SW480 (cell line): ENCODE results near the gene TTLL4.
A peak's percentile ranks its signal among the peaks of the same experiment; 100 is the strongest.

Experiments
- DNase-seq: peaks from one replicate; pipeline ENCODE4 v3.0.0-alpha.2; 2016; ENCODE audit warnings: low spot score

The TTLL4 gene, protein sequence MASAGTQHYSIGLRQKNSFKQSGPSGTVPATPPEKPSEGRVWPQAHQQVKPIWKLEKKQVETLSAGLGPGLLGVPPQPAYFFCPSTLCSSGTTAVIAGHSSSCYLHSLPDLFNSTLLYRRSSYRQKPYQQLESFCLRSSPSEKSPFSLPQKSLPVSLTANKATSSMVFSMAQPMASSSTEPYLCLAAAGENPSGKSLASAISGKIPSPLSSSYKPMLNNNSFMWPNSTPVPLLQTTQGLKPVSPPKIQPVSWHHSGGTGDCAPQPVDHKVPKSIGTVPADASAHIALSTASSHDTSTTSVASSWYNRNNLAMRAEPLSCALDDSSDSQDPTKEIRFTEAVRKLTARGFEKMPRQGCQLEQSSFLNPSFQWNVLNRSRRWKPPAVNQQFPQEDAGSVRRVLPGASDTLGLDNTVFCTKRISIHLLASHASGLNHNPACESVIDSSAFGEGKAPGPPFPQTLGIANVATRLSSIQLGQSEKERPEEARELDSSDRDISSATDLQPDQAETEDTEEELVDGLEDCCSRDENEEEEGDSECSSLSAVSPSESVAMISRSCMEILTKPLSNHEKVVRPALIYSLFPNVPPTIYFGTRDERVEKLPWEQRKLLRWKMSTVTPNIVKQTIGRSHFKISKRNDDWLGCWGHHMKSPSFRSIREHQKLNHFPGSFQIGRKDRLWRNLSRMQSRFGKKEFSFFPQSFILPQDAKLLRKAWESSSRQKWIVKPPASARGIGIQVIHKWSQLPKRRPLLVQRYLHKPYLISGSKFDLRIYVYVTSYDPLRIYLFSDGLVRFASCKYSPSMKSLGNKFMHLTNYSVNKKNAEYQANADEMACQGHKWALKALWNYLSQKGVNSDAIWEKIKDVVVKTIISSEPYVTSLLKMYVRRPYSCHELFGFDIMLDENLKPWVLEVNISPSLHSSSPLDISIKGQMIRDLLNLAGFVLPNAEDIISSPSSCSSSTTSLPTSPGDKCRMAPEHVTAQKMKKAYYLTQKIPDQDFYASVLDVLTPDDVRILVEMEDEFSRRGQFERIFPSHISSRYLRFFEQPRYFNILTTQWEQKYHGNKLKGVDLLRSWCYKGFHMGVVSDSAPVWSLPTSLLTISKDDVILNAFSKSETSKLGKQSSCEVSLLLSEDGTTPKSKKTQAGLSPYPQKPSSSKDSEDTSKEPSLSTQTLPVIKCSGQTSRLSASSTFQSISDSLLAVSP

DNA sequence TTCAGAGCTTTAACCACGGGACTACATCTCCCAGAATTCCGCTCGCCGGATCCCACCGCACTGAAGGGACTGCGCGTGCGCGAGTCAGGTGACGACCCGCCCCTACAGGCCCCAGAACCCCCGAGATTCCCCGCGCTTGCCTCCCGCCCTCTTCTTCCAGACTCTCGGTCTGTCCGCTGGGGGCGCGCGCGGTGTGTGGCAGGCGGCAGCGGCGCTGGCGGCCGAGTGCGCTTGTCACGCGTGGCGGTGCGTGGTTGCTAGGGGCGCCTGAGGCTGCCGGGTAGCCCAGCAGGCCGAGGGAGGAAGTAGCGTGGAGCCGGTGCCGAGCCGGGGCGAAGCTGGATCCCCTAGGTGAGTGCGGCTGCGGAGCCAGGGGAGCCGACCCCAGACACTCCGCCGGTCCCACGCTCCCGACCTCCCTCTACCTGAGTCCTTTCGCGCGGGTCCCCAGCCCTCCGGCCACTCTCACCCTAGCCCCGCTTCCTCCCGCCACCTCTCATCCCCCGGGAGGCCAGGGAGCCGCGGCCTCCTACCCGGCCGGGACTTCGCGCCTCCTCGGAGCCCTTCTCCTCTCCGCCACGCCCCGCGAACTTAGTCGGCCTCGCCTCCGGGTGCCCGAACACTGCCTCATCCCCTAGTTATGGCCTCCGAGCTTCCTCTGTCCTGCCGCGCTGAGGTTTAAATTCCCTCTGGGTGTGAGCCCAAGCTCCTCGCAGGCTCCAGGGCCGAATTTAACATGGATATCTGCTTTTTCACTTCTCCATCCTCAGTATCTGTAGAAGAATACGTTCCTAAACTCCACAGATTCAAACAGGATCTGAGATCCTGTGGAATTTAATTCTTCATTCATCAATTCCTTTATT, at the start of gene TTLL4:
Gene TTLL4, plus strand, starts transcription at position 149 of the 863 bp plus-strand sequence. CDS start 26,842 bp downstream, outside the sequence.
- DNase-seq = peak; percentile 93

GRCh38 chr2:218662377-218662776, 48.3 kb upstream of the TTLL4 start:
- no peak for DNase-seq

DNA sequence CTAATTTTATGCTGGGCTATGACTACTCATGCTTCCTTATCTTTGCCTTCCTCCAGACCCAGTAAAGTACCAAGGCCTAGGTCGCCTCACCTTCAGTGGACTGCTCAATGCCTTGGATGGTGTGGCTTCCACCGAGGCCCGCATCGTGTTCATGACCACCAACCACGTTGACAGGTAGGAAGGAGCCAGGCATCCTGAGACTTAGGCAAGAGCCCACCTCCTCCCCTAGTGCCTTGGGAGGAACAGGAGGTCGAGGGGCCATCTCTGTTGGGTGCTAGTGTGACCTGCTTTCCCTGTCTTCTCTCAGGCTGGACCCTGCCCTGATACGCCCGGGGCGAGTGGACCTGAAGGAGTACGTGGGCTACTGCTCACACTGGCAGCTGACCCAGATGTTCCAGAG, 47.8 kb upstream of the TTLL4 start:
- DNase-seq = no peak

DNA sequence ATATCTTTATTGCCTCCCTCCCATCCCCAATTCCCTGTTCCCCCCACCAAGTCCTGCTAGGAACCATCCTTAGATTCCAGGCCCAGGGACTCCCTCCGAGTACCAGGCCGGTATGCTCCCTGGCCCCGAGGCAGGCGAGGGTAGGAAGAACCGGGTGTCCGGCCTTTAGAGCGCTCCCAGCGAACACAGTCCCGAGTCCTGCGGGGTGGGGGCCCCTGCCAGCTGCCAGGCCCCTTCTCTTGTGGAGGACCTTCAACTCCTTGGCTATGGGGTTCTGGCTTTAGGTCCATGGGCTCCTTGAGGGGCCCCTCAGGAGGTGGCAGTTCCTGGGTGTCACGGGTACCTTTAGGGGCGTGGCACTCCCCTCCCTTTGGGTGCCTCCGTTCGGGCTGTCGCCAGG, 46.7 kb upstream of the TTLL4 start:
- DNase-seq = no peak

DNA sequence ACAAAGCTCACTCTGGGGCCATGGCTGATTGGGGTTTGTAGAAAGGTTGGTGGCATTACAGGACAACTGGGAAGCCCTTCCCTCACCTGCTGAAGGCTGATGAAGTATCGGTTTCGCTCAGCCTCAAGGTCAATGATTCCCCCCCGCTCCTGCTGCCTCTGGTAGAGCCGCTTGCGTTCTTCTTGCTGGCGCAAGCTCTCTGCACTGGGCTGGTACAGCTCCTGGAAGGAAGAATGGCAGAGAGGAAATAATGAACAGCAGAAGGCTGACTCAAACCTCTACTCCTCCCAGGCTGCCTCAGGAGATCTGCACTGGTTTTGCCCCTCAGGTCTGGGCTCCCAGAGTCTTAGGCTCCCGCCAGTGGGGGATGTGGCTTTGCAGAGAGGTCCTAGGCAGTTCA, 46.0 kb upstream of the TTLL4 start:
- DNase-seq = no peak

DNA sequence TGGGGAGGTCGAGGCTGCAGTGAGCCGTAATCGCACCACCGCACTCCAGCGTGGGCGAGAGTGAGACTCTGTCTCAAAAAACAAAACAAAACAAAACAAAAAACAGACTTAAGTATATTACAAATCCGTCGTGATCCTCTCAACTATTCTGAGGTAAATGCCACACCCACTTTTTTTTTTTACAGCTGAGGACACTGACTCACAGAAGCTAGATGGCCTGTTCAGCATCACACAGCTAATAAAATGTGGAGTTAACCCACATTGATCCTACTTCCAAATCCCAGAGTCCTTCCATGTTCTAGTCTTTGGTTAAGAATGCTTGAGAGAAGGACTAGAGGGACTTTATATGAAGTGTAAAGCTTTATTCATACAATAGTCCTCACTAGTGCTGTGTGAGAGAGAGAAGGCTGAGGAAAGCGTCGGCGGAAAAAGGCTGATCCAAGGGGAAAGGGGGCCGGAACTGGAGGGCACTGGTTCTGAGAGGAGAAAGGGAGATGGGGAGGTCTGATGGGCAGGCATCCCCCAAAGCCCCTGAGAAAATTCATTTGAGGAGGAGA, 39.5 kb upstream of the TTLL4 start:
- DNase-seq = peak; percentile 50

GRCh38 chr2:218671654-218672566, 38.7 kb upstream of the TTLL4 start, which contains the start of the genes RNF25 and STK36:
Gene RNF25, minus strand, starts transcription at chr2:218672002. Its CDS starts 32 bp downstream, at chr2:218671970.
Gene STK36, plus strand, starts transcription at chr2:218672086. Its CDS starts 744 bp downstream, at chr2:218672830.
- peak; percentile 91 for DNase-seq

DNA sequence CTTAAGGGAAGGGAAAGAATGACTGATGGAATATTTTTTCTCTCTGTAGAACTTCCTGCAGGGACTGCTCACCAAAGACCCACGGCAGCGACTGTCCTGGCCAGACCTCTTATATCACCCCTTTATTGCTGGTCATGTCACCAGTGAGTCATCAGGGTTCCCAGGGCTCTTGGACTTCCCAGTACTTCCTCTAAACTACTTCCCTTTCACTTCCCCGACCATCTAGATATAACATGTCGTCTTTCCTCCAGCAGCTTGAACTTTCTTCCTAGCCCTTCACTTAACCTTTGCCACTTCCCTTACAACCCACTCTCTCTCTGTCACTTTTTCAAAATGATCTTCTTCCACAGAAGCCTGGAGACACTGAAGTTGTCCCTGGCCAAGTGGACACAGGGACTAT, 31.5 kb upstream of the TTLL4 start:
- no peak for DNase-seq

DNA sequence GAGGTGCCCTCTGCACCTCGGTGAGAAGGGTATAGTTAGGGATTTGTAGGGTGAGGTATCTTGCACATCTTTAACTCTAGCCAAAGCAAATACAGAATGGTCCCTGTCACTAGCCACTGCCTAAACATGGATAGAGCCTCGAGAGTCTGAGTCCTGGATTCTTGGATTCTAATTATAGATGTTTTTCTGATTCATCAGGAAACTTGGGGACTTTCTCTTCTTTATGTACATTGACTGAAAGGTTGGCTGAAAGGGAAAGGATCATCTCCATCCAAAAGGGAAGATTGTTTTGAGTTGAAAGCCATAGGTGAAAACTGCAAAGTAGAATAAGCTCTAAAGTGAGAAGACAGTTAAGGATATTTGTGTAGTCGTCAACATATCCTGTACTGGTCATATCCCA, 30.6 kb upstream of the TTLL4 start:
- no peak for DNase-seq

GRCh38 chr2:218687400-218688060, 23.1 kb upstream of the TTLL4 start:
- peak; percentile 77 for DNase-seq

DNA sequence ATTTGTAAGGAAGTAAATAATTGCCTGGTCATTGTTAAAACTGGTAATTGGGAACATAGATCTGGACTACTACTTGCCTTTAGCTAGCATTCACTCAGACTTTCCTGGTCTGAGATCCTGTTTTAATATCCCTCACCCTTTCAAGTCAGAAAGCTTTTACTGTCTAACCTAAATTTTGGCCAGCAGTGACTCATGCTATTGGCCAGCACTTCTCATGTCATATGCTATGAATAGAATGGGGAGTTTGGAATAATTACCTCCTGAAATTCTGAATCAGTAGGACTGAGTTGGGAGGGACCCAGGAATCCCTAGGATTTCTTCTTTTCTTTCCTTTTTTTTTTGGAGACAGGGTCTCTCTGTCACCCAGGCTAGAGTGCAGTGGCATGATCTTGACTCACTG, 19.4 kb upstream of the TTLL4 start:
- DNase-seq = no peak

DNA sequence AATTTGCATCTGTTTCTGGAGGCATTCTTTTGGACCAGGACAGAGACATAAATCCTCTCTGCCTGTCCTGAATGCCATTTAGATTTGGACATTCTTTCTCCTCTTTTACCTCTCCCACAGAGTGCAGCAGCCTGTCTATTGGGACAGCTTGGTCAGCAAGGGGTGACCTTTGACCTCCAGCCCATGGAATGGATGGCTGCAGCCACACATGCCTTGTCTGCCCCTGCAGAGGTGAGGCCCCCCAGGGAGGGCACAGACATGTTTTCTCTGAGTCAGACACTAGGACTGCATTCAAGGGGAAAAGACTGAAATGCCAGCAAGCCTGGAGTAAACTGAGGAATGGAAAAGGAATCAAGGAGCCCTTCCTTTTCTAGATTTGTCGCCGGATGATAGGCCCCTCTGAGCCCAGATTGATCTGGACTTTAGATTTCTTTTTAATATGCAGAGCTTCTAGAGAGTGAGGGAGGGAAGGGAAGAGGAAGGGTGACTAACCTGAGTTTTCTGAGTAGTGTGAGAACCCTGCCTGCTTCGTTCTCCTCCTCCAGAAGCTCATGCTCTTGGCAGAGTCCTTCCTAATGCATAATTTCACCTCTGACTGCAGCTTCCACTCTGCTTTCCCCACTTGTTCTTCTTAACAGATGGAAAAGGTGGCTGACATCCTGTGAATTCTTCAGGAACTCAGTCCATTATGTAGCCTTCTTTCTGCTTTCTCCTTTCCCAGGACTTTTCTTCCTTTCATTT, 16.1 kb upstream of the TTLL4 start:
- no peak for DNase-seq

- no peak for DNase-seq
These were observed 11.8 kb upstream of the TTLL4 start for GRCh38 chr2:218698885-218699284.

DNA sequence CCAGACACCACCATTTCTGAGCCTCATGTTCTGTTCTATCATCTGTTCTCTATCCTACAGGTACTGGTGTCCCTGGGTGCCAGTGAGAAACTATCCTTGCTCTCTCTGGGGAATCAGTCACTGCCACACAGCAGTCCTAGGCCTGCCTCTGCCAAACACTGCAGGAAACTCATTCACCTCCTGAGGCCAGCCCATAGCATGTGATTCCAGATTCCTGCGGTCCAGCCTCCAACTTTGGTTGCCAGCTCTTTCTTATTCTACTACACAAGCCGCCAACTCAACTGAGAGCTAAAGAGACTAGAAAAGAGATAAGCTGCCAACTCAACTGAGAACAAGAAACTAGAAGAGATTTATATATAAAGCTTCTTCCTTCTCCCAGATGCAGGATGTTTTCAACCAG, 8.8 kb upstream of the TTLL4 start:
- DNase-seq = no peak

DNA sequence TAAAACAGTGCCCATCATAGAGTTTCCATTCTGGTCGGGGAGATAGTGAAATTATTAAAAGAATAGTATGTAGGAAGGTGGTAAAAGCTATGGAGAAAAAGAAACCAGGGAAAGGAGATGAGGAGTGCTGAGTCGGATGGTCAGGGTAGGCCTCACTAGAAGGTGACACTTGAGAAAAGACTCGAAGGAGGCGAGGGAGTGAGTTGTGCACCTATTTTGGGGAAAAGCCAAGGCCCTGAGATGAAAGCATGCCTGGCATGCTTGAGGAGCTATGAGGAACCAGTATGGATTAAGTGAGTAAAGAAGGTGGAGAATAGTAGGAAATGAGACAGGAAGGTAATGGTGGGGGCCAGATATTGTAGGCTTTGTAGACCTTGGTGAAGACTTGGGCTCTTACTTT, 7.3 kb upstream of the TTLL4 start:
- DNase-seq = no peak

DNA sequence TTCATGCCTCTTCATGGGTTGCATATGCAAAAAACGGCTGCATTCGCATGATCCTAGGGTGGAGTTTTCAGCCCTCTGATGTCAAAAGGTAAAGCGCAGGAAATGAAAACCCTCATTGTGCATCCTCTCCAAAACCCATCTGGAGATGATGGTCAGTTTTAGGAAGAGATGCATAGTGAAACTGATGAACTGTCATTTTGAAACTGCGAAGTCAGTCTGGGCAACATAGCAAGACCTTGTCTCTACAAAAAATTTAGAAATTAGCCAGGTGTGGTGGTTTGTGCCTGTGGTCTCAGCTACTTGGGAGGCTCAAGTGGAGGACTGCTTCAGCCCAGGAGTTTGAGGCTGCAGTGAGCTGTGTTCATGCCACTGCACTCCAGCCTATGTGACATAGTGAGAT, 2.5 kb upstream of the TTLL4 start:
- DNase-seq = no peak

DNA sequence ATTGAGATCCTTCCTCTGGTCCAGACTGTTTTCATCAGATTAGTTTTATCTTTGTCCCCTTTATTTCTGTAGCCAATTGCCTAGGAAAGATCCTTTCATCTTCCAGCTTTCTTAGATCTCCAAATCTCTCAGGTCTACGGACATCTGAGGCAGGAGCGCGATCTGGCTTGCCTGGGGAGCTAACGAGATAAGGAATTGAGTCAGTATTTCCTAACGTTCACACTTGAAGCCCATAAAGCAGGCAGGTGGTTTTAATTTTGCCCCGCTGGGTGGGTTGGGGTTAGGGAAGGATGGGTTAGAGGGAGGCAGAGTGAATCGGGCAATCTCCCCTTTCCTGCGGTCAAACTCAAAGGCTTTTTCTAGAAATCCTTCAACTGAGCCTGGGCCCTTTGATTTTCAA, 727 bp upstream of the TTLL4 start:
- DNase-seq = no peak

GRCh38 chr2:218710334-218710686, 325 bp upstream of the TTLL4 start:
- DNase-seq = no peak

DNA sequence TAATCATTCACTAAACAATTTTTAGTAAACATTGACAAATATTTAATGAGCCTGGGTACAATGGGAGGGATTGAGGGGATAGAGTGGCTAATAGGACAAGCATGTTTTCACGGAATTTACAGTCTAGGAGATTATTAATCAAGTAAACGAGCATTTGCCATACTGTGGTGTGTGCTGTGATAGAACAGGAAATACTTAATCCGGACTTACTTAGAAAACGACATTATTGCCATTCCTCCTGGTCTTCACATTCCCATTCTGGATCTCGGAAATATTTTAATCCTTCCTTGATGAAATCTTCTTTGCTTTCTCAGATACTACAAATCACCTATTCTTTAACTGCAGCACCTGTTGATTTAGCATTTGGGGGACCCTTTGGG, 905 bp downstream of the TTLL4 start:
- no peak for DNase-seq
